ENCODE measurements around the gene PRDM13. TPM values are rescaled to one million over a fixed set of nuclear protein-coding genes. Genes with fewer than 3 reads are reported as not detected.
"Not testable (repeated sequence)": the region's sequence is repeated elsewhere in the genome, so short reads cannot be mapped to it uniquely, and the experiment has no call there.

Gene PRDM13
- not detected in 2 replicates for total RNA-seq (2014; rRNA removed; shearing (Covaris generic))

GRCh38 chr6:99606656-99607415 is at the start of gene PRDM13:
TSS of gene PRDM13 (plus strand) at chr6:99606833. CDS start at chr6:99607035, 202 bp downstream.
- DNase-seq (ENCODE audit: low spot score) = no peak

GRCh38 chr6:99559057-99559456 is 47.6 kb upstream of the PRDM13 start:
- no peak for DNase-seq (ENCODE audit: low spot score)

GRCh38 chr6:99560668-99561067 is 46.0 kb upstream of the PRDM13 start:
- no peak for DNase-seq (ENCODE audit: low spot score)

- DNase-seq (ENCODE audit: low spot score) = no peak
Measured at GRCh38 chr6:99563056-99563723, 43.4 kb upstream of the PRDM13 start.

GRCh38 chr6:99568103-99568933 is 38.3 kb upstream of the PRDM13 start, which contains the start of gene CCNC:
TSS of gene CCNC (minus strand) at chr6:99568660. CDS start at chr6:99568527, 133 bp downstream.
- DNase-seq (ENCODE audit: low spot score) = peak; percentile 90

- DNase-seq (ENCODE audit: low spot score) = no peak
Measured at GRCh38 chr6:99573980-99574617, 32.5 kb upstream of the PRDM13 start.

GRCh38 chr6:99575544-99576227 is 30.9 kb upstream of the PRDM13 start:
- no peak for DNase-seq (ENCODE audit: low spot score)

GRCh38 chr6:99579781-99580180 is 26.9 kb upstream of the PRDM13 start:
- DNase-seq (ENCODE audit: low spot score) = no peak

GRCh38 chr6:99587792-99588191 is 18.8 kb upstream of the PRDM13 start:
- no peak for DNase-seq (ENCODE audit: low spot score)

- DNase-seq (ENCODE audit: low spot score) = peak; percentile 34
Measured at GRCh38 chr6:99588618-99589289, 17.9 kb upstream of the PRDM13 start.

GRCh38 chr6:99589290-99589672 is 17.4 kb upstream of the PRDM13 start:
- DNase-seq (ENCODE audit: low spot score) = no peak

GRCh38 chr6:99589907-99590493 is 16.6 kb upstream of the PRDM13 start:
- no peak for DNase-seq (ENCODE audit: low spot score)

- DNase-seq (ENCODE audit: low spot score) = no peak
Measured at GRCh38 chr6:99590728-99591672, 15.6 kb upstream of the PRDM13 start.

- DNase-seq (ENCODE audit: low spot score) = no peak
Measured at GRCh38 chr6:99591673-99592364, 14.8 kb upstream of the PRDM13 start.

GRCh38 chr6:99592900-99593299 is 13.7 kb upstream of the PRDM13 start:
- no peak for DNase-seq (ENCODE audit: low spot score)

- not testable (repeated sequence) for DNase-seq (ENCODE audit: low spot score)
Measured at GRCh38 chr6:99594696-99595095, 11.9 kb upstream of the PRDM13 start.

GRCh38 chr6:99602520-99603420 is 3.9 kb upstream of the PRDM13 start:
- DNase-seq (ENCODE audit: low spot score) = no peak
